ENCODE results near the gene IZUMO2.

DNA sequence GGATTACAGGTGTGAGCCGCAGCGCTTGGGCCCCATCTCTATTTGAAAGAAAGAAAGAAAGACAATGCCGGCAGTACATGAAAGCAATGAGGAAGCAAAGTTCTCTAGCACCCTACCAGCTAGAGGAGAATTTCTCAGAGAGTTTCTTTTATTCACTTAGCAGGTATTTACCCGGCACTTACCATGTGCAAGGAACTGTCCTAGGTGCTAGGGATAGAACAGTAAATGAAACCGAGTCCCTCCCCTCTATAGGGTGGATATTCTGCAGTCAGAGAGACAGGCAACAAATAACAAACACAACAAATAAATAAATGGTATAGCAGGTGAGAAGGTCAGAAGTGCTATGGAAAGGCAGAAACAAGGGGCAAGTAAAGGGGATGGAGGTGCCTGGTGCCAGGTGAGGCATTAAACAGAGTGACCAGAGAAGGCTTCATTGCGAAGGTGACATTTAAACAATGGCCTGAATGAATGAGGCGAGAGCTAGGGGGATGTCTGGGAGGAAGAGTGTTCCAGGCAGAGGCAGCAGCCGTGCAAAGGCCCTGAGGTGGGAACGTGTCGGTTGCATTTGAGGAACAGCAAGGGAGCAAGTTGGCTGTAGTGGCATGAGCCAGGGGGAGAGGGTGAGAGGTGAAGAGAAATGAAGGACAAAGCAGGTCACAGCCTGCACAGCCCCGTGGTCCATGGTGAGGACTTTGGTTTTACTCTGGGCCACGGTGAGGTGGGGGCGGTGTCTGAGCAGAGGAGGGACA is 29.6 kb upstream of the IZUMO2 start:
- TF ChIP-seq, protein P1, sequence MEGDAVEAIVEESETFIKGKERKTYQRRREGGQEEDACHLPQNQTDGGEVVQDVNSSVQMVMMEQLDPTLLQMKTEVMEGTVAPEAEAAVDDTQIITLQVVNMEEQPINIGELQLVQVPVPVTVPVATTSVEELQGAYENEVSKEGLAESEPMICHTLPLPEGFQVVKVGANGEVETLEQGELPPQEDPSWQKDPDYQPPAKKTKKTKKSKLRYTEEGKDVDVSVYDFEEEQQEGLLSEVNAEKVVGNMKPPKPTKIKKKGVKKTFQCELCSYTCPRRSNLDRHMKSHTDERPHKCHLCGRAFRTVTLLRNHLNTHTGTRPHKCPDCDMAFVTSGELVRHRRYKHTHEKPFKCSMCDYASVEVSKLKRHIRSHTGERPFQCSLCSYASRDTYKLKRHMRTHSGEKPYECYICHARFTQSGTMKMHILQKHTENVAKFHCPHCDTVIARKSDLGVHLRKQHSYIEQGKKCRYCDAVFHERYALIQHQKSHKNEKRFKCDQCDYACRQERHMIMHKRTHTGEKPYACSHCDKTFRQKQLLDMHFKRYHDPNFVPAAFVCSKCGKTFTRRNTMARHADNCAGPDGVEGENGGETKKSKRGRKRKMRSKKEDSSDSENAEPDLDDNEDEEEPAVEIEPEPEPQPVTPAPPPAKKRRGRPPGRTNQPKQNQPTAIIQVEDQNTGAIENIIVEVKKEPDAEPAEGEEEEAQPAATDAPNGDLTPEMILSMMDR (IDR thresholded peaks at IDR 0.05; ENCODE audit: borderline replicate concordance, extremely low read depth, low read length, poor library complexity, severe bottlenecking) = no peak
- TF ChIP-seq EZH2 (IDR thresholded peaks at IDR 0.05; ENCODE audit: borderline replicate concordance, low read depth, low read length, severe bottlenecking) = no peak

Measured in DND-41 (cell line).